Mammary epithelial cell (primary cell): ENCODE data around the gene LPCAT4.

Experiments used
- EZH2 ChIP-seq: IDR thresholded peaks from 2 replicates; pipeline ENCODE4 v1.6.1; 2012; ENCODE audit warnings: low read length, inconsistent platforms, borderline replicate concordance
- TF ChIP-seq, protein P1 (sequence below), 2 donors: IDR thresholded peaks in 1 of 2; conservative IDR thresholded peaks in 1 of 2; 2 replicates each; pipeline ENCODE4 v1.5.1; 2011 to 2012; ENCODE audit warnings: inconsistent platforms in 2 of 2, low read length in 2 of 2, mild to moderate bottlenecking in 2 of 2, control low read depth in 1 of 2, low read depth in 1 of 2; ENCODE audit not compliant: insufficient read depth in 1 of 2; ENCODE audit errors: extremely low read depth in 1 of 2

DNA sequence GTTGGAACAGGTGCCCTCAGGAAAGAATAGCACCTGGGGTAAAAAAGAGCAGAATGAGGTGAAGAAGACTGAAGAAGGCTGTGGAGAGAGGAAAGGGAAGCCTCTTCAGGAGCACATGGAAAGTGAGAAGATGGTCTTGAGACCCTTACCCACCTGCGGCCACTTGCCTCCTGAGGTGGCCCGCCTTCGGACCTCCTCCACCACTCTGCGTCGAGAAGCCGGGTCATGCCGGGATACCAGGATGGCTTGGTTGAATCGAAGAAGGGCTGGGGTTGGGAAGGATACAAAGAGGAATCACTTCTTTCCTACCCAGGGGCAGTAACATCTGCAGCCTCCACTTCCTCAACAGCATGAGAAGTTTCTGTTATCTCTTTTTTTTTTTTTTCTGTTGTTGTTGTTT lies 3.0 kb downstream of the LPCAT4 start:
- TF ChIP-seq, protein P1, sequence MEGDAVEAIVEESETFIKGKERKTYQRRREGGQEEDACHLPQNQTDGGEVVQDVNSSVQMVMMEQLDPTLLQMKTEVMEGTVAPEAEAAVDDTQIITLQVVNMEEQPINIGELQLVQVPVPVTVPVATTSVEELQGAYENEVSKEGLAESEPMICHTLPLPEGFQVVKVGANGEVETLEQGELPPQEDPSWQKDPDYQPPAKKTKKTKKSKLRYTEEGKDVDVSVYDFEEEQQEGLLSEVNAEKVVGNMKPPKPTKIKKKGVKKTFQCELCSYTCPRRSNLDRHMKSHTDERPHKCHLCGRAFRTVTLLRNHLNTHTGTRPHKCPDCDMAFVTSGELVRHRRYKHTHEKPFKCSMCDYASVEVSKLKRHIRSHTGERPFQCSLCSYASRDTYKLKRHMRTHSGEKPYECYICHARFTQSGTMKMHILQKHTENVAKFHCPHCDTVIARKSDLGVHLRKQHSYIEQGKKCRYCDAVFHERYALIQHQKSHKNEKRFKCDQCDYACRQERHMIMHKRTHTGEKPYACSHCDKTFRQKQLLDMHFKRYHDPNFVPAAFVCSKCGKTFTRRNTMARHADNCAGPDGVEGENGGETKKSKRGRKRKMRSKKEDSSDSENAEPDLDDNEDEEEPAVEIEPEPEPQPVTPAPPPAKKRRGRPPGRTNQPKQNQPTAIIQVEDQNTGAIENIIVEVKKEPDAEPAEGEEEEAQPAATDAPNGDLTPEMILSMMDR (conservative IDR thresholded peaks at IDR 0.05 in 1 of 2, IDR thresholded peaks at IDR 0.05 in 1 of 2; ENCODE audit: extremely low read depth in 1 of 2, insufficient read depth in 1 of 2, low read depth in 1 of 2, low read length in 2 of 2), result no peak
- TF ChIP-seq EZH2, result no peak
